HG02885 (cell line): ENCODE results near the gene KCNQ1.

Source experiments
- ATAC-seq: cut with Tn5 transposase; IDR thresholded peaks from one replicate; pipeline ENCODE4 v1.9.1; 2021; ENCODE audit warnings: mild to moderate bottlenecking; ENCODE audit not compliant: unreplicated experiment, poor library complexity

KCNQ1 gene

DNA sequence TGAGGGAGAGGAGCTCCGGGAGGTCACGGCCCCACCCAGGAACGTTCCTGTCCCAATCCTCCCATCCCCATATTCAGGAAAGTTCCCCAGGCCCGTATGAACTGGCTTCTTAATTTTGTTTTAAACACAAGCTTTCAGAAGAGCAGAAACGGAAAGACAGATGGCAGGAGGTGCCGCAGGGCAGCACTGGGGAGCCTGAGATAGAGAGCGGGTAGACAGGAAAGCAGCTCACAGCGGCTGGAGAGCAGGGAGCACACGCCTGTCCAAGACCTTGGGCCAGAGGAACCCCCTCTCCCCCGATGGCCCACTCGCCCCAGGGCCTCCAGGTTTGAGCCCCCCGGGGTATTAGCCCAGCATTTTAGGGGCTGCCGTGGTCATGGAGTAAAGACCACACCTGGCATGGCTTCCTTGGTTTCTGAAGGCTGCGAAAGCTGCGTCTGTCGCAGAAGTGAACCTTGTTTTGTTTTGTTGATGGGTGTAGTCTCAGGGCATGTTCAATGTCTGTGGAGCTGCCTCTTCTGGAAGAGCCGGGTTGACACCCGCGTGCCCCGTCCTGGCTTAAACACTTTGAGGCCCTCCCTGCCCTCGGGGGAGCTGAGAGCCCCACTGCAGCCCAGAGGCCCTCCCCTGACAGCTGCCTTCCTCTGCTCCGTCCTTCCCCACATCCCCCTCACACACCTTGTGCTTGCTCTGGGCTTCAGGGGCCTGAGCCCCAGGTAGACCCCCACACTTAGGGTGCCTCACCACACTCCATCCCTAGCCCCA, 272.9 kb downstream of the KCNQ1 start:
- no peak for ATAC-seq

DNA sequence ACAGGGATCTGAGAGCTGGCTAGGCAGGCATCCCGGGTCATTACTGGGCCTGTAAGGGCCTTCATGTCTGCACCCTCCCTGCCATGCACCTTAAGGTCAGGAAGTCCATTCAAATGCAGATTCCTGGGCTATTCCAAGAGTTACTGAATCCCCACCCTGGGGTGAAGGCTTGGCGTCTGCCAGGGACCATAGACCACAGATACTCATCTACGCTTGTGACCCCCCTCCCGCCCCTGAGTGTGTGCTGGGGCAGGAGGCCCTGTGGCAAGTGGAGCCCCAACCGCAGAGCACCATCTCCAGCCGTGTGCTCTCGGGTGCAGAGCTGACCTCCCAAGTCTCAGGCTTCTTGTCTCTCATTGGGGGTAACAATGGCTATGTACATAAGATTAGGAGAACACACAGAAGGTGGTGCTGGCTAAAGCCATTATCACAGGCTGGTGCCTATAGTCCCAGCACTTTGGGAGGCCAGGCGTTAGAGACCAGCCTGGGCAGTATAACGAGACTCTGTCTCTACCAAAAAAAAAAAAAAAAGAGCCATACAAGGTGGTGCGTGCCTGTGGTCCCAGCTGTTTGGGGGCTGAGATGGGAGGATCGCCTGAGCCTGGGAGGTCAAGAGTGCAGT, 274.1 kb downstream of the KCNQ1 start:
- ATAC-seq = no peak

DNA sequence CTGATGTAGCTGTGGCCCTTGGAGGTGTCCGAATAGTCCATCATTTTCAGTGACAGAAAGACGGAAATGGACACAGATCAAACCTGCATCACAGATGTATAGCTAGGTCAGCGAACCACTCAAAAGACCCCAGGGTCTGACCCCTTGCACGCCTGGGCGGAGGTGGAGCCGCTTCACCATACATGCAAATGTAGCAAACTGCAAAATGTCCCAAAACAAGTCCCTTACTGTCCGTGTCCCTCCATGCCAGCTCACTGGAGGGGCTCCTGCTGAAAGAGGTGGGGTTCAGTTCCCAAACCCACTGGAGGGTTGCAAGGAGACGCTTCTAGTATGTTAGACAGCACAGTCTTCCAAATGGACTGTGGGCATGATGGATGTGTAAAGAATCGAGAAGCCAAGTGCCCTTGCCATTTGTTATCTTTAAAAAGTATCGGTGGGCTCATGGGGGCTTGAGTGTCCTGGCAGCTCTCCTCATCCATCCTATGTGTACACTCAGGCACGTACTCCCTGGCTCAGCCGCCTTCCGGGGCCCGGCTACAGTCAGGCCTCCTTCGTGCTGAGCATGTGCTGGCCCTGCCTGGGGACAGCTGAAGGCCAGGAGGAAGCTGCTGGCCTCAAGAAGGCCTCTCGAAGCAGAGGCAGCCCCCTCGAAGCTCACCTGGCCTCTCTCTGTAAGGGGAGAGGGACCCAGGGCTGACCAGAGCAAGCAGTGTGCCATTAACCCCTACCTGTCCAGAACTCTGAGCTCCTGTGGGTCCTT, 275.2 kb downstream of the KCNQ1 start:
- ATAC-seq = no peak

DNA sequence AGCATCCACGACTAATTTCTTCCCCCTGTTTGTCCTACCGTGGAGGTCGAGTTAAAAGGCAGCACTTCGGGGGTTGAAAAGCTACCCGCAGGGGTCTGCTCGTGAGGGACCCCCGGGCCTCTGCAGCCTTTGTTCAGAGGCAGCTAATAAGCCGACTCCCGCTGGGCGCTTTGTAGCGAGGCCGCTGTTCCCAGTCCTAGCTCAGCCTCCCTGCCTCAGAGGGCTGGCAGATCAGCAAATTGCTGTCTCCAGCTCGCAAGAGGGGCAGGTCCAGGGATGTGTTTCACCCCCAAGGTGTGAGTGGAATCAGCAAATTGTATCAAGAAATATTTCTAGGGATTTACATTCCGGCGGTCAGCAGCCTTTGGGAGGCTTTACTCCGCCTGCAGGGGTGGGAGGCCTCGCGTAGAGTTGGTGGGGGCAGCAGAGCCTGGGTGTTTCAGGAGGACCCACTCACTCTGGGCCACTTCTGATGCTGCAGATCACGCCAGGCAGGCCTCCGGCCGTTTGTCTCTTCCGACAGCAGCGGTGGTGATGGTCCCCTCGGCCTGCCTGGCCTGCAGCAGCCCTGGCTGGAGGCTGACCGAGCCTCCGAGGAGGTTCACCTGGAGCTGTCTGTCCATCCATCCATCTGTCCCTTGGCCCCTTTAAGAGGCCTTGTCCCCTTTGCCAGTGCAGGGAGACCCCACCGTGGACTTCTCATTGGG, 276.6 kb downstream of the KCNQ1 start:
- ATAC-seq = no peak

DNA sequence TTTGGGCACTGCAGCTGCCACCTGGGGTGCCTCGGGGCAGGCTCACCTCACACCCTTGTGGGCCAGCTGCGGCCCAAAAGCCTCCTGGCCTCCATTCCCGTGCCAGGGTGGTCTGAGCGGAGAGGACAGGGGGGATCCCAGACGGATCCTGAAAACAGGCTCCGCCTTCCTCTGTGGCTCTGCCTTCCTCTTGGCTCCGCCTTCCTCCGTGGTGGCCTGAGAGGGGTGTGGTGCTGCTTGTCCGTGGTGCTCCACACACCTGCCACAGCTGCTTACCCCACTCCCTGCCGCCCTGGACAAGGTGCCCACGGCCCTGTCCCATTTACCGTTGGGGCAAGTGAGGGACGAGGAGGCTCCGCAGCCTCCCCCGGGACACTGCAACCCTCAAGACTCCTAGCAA, 278.1 kb downstream of the KCNQ1 start:
- ATAC-seq = no peak

DNA sequence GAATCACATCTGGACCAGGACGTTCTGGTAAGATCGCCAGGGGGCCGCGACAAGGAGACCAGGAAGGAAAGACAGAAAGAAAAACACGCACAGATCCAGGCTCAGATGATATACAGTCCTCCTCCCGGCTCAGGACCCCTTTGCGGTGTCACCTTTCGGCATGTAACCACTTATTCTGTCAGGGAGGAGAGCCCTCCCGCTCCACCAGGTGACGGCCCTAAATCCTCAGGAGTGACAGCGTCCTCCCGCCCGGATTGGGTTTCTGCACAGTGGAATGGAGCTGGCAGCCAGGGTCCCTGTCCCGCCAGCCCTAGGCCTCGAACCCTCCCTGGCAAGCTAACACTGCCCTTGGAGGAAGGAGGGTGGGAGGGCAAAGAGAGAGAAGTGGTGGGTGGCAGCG, 279.3 kb downstream of the KCNQ1 start:
- no peak for ATAC-seq

DNA sequence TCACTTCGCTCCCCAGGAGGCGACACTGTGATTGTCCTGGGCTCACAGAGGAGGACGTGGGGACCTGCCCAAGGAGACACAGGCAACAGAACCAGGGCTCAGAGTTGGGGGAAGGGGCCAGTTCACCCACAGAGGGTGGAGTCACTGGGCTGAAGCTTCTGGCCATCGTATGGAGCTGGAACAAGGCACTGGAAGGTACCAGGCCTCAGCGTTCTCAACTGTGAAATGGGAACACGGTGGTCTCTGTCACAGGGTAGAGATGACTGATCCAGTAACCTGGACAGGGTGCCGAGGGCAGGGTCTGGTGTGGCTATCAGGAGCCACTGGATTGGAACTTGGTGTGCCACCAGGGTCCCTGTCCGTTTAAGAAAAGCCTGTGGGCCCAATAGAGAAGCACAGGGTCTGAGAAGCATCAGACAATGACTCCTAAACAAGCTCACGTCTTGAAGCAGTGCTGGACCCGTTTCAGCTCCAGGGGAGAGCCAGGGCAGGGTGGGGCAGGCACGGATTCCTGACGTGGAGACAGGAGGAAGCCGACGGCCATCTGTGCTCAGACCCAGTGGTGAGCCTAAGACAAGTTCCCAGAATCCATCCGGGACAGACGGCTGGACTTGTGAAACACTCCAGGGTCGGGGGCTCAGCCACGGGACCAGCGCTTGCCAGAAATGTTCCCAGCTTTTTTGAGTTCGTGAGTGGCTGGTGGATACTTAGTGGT, 280.0 kb downstream of the KCNQ1 start:
- ATAC-seq = no peak

DNA sequence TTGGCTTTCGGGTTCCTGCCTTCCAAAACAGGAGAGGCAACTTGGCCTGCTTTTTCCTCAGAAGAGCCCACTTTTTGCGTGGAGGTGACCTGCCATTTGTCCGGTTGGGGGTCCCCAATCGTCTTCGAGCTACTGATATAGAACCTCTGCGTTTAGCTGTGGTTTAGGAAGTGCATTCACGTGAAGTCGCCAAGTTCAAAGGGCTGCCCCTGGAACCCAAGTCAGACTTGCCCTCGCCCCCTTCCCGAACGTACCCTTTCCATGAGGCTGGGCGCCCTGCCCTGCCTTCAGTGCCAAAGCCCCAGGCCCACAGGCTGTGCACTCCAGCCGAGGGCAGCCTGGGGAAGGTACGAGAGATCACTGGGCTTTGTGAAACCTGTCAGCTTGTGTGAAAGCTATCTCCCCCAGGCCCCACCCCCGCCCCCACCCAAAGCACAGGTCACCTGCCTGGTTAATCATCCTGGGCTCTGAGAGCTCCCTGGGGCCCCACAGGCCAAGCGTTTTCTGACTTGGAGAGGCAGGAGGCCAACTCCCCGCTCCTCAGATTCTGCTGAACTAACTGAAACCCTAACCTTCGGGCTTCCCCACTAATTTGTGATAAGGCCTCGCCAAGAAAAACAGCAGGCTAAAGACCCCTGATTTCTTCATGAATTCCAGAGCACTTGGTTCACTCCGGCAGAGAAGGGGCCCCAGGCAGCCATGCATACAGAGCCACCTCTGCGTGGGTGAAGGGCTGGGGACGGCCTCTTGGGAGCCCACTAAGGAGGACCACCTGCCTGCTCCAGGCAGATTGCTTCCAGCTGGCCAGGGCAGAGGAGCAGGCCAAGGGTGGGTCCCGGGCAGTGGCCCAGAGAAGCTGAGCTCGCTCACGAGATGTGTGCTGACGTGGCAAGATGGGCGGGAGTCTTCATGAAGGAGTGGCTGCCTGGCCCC, 280.8 kb downstream of the KCNQ1 start:
- ATAC-seq = no peak

DNA sequence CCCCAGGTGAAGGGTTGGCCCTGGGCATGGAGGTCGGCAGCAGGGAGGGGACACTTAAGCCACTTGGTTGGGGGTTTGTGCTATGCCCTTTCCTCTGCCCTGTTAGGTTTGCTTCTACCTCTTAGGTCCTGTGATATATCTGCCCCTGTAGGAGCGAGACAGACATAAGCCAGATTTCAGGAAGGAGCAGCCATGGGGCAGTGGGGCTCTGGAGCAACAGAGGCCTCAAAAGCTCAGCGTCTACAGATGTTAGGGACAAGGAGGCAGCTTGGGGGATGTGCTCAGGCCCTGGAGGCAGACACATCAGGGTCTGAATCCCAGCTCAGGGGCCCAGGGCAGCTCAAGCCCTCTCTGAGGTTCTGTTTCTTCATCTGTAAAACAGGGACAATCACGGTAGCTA, 282.2 kb downstream of the KCNQ1 start:
- ATAC-seq = no peak

DNA sequence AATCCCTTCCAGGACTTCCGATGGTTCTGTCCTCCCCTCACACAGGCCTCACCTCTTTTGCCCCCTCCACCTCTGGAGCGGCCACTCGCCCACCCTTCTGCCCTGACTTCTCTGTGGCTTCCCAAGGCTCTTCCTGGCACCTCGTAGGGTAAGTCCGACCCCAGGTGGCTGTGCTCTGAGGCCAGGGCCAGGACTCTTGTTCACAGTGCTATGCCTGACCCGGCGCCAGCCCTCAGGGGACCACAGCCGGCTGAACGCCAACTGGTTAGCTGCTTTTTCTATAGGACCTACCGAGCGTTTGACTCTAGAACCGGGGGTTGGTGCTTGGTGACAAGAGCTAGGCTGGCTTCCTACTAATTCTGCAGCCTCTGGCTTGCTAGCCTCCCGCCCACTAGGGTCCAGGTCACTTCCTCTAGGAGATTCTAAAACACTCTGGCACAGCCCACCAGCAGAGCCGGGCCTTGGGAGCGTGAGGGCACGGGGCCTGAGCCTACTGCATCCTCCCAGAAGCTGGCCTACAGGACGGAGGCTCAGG, 283.4 kb downstream of the KCNQ1 start:
- ATAC-seq = no peak

DNA sequence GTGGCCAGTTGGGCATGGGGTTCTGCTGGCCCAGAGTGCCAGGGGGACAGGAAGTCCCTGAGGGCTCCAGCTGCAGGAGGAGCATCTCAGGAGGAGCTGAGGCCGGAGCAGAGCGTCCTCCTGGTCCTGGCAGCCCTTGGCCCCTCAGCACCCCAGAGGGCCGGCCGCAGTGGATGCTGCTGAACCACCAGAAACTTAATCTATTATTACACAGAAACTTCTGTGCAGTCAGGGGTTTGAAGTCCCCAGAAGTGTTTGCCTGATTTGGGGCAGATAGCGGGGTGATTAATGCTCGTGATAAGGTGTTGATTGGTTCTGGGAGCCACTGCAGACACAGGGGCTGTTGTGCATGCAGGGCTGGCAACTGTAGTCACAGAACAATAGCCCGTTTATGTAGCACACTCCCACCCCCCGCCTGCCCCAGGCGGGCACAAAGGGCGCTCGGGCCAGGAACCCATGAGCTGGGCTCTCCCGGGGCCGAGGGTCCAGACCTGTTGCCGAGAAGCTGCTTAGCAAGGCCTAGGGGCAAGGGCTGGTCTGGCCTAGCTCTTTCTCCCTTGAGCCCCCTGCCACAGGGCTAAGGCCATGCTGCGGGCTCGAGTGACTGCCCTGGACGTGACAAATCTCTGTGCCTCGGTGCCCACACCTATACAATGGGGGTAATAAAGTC, 284.0 kb downstream of the KCNQ1 start:
- ATAC-seq = no peak

DNA sequence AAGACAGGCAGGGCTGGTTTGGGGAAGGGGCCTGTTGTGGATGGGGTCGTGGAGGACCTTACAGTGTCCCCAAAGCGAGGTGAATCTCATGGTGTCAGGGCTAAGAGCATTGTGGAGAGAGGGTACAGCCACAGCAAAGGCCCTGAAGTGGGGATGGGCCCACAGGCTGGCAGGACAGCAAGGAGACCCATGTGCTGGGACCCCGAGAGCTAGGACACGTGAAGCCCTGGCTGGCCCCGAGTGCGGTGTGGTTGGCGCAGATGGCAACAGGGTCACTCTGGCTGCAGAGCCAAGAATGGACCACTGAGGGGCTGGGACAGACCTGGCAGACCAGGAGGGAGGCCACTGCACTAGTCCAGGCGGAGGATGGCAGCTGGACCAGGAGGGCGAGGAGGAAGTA, 285.0 kb downstream of the KCNQ1 start:
- no peak for ATAC-seq

DNA sequence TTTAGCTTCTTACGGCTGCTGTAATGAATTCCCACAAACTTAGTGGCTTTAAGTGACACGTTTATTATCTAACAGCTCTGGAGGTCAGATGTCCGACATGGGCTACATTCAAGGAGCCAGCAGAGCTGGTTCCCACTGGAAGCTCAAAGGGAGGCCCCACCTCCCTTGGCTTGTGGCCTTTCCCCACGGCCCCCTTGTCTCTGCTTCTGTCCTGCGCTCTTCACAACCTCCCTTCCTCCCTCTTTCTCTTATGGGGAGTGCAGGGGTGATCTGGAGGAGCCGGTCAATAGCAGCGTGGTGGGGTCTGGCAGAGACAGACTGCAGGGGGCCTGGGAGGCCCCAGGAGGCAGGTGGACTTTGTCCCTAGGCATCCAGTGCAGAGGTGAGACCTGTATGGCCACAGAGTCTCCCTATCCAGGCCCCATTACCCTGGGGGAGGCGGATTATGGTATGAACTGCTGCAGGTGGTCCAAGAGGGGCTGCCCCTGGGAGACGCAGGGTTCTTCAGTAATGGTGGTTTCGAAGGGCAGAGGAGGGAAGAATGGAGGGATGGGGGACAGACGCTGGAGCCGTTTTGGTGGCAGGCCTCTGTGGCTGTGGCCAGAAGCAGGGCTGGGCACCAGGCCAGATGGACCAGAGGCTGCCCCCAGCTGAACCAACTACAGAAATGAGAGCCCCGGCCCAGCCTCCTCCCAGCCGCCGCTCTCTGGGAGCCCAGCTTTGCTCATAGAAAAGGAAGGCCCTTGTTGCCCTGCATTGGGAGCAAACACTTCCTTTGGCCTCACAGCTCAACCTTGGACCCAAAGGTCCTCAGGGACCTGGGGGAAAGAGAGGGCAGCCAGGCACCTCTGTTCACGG, 285.7 kb downstream of the KCNQ1 start:
- ATAC-seq = no peak

DNA sequence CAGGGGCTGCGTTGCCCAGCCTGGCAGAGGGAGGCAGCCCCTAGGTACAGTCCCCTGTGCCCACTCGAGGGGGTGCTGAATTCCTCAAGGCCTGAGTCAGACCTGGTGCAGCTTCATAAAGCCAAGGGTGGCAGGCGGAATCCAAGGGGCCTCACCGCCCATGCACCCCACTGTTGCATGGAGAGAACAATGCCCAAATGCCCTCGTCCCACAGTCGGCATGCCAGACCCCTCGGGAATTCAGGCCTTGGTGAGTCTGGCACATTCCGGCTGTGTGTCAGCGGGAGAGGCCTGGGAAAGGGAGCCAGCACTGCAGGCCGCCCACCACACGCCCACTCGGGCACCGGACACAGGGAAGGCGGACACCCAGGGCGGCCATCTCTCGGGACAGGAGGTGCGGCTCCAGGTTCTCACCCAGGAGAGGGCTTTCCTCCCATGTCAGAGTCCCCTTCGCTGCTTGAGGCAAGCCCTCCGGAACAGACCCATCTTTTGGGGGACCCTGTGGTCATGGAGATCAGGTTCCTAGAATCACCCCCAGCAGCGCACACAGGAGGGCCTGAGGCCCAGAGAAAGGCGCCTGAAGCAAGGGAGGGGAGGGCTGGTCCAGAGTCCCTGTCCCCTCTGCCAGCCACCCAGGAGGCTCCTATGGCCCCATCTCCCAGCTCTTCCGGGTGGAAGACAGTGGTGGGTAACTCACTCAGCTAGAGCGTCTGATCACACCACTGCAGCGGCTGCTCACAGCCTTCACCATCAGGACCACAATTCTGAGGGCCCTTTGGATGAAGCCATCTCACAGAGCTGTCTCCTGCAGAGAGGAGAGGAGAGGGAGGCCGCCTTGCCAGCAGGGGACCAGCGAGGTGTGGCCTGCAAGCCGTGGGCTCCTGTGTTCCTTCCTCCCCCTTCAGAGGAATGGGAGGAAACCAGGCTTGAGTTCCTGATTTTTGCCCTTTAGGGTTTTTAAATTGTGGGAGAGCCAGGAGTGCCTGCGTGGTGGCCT, 286.6 kb downstream of the KCNQ1 start:
- no peak for ATAC-seq

DNA sequence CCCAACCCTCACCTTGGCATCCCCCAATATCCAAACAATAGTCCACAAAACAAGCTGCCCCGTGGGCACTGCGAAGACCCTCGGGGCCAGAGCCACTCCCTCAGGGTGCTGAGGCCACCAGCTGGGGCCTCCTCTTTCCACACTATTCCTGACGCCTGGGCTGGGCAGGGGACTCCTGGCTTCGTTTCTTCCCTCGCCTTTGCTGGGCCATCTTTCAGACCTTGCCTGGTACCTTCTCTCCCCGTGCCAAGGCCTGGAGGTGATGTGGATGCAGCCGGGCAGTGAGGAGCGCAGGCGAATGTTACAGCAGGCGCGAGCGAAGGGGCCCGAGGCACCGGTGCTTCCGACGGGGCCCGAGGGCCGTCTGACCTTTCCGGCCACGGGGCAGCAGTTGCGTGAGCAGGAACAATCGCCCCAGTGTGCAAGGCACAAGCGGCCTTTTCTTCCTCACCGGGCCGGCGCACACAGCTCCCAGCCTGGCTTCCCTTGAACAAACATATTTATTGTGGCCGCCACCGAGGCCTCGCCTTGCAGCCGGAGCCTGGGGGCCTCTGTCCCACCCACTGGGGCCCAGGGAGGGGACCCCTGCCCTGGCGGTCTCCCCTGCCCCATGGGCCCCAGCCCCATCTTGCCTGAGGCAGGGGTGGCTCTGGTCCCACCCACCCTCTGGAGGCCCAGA, 287.6 kb downstream of the KCNQ1 start:
- ATAC-seq = no peak
